ENCODE measurements around the gene FCHSD2.

DNA sequence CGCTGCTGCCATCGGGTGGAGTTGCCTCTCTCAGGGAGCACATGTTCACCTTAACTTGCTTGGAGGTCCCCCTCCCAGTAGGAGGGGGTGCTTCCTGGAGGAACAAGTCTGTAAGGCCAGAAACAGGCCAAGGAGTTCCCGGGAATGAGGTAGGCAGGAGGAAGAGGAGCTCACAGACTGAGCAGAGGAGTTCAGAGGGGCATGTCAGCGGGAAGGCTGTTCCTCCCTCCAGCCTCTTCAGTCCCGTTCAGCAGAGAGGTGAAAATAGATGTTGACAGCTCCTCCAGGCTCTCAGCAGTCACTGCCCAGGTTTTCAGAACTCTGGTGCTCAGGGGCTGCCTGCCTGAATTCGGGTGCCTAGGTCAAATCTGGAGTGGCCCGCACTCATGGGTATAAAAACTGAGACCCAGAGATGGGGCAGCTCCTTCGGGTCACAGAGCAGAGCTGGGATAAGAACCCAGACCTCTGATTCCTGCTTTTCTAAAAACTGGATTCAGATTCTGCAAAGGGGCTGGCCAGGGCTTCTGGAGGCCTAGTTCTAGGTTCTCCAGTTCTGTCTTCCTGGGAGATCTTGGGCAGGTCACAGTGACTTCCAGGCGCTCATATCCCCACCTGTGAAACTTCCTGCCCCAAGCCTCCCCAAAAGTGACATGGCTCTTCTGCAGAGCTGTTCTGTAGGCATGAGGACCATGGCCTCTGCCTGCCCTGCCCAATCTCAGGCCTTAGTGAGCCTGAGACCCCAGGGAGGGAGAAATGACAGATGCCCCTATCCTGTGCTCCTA lies 309.6 kb downstream of the FCHSD2 start:
- no peak for TF ChIP-seq POLR2A (IDR thresholded peaks at IDR 0.05)
- TF ChIP-seq, protein P1, sequence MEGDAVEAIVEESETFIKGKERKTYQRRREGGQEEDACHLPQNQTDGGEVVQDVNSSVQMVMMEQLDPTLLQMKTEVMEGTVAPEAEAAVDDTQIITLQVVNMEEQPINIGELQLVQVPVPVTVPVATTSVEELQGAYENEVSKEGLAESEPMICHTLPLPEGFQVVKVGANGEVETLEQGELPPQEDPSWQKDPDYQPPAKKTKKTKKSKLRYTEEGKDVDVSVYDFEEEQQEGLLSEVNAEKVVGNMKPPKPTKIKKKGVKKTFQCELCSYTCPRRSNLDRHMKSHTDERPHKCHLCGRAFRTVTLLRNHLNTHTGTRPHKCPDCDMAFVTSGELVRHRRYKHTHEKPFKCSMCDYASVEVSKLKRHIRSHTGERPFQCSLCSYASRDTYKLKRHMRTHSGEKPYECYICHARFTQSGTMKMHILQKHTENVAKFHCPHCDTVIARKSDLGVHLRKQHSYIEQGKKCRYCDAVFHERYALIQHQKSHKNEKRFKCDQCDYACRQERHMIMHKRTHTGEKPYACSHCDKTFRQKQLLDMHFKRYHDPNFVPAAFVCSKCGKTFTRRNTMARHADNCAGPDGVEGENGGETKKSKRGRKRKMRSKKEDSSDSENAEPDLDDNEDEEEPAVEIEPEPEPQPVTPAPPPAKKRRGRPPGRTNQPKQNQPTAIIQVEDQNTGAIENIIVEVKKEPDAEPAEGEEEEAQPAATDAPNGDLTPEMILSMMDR (IDR thresholded peaks at IDR 0.05), result no peak
- no peak for TF ChIP-seq POLR2AphosphoS5 (IDR thresholded peaks at IDR 0.05)
- no peak for TF ChIP-seq EP300 (IDR thresholded peaks at IDR 0.05)

All from upper lobe of left lung (tissue), 4 donors.